ENCODE results near the gene MYO5B. TPM values are rescaled to one million over a fixed set of nuclear protein-coding genes. Genes with fewer than 3 reads are reported as not detected.

The MYO5B gene
- total RNA-seq, 1 donor from 2014 or later: 0.07 TPM

- intact Hi-C loops (cut with micrococcal nuclease): no loop called here
- no peak overlapping the region for H3K27ac Mint-ChIP-seq
- peaks cover 5% of the 10 kb centered on the region for H3K27me3 Mint-ChIP-seq
- no peak for DNase-seq
- no peak overlapping the region for H3K4me3 Mint-ChIP-seq
- no peaks in the 10 kb centered on the region for H3K4me1 Mint-ChIP-seq
- H3K36me3 Mint-ChIP-seq (ENCODE audit: low read depth): no peaks in the 10 kb centered on the region
- no peaks in the 10 kb centered on the region for H3K9me3 Mint-ChIP-seq
Measured at GRCh38 chr18:50152900-50153299, 42.0 kb downstream of the MYO5B start.

DNA sequence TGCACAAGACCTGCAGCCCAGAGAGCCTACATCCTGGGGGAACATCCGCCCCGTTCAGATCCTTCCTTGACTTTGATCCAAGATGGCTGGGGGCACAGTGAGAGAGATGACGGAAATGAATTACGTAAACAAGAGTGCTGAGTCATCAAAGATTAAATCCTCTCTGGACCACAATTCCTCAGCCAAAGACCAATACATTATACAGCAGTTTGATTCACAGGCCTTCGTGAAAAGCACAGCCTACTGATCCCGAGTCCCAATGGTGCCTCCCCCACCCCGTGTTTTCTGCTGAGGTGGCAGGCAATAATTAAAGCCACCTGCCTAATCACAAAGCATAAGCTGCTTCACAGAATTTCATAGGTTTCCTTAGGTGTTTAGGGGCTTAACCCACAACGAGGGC, 43.0 kb downstream of the MYO5B start:
- no peaks in the 10 kb centered on the region for H3K4me1 Mint-ChIP-seq
- DNase-seq: no peak
- no peaks in the 10 kb centered on the region for H3K9me3 Mint-ChIP-seq
- no peak overlapping the region for H3K4me3 Mint-ChIP-seq
- no peaks in the 10 kb centered on the region for H3K36me3 Mint-ChIP-seq (ENCODE audit: low read depth)
- H3K27me3 Mint-ChIP-seq: peaks cover 2% of the 10 kb centered on the region
- H3K27ac Mint-ChIP-seq: no peak overlapping the region
- intact Hi-C loops (cut with micrococcal nuclease): no loop called here

GRCh38 chr18:50144540-50144939, 50.4 kb downstream of the MYO5B start:
- peaks cover 17% of the 10 kb centered on the region for H3K27me3 Mint-ChIP-seq
- intact Hi-C loops (cut with micrococcal nuclease): no loop called here
- H3K4me1 Mint-ChIP-seq: no peaks in the 10 kb centered on the region

DNA sequence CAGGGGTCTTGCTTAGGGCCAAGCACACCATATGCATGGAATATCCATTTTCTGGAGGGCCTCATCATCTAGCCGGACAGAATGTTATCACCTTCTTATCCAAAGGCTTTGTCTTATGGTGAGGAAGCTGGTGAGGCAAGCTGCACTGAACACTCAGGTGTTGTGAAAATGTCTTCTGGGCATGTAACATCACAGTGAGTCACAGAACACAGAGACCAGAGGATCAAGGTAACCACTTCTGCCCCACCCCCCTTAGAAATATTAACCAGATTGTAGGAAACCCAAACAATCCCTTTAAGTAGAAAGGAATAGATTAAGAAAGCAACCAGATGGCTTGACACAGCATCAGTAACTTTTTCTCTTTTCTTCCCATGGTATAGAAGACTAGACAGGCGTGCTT, 51.1 kb downstream of the MYO5B start:
- H3K9me3 Mint-ChIP-seq: no peaks in the 10 kb centered on the region
- intact Hi-C loops (cut with micrococcal nuclease): no loop called here
- no peaks in the 10 kb centered on the region for H3K4me1 Mint-ChIP-seq
- DNase-seq: no peak
- H3K4me3 Mint-ChIP-seq: no peak overlapping the region
- H3K27me3 Mint-ChIP-seq: peaks cover 17% of the 10 kb centered on the region
- no peaks in the 10 kb centered on the region for H3K36me3 Mint-ChIP-seq (ENCODE audit: low read depth)
- H3K27ac Mint-ChIP-seq: no peak overlapping the region

More at GRCh38 chr18:50144540-50144939, 50.4 kb downstream of the MYO5B start:
- Mint-ChIP-seq H3K27ac (no peak overlapping the region), H3K4me3 (no peak overlapping the region), H3K36me3 (ENCODE audit: low read depth) (no peaks in the 10 kb centered on the region), H3K9me3 (no peaks in the 10 kb centered on the region)
- DNase-seq: no peak

- H3K4me3 Mint-ChIP-seq: no peak overlapping the region
Measured at GRCh38 chr18:50143294-50143693, 51.7 kb downstream of the MYO5B start.

GRCh38 chr18:50142441-50143120, 52.4 kb downstream of the MYO5B start:
- no peak for DNase-seq
- H3K27ac Mint-ChIP-seq: no peak overlapping the region
- H3K4me3 Mint-ChIP-seq: no peak overlapping the region
- no peaks in the 10 kb centered on the region for H3K4me1 Mint-ChIP-seq
- intact Hi-C loops (cut with micrococcal nuclease): no loop called here
- H3K36me3 Mint-ChIP-seq (ENCODE audit: low read depth): no peaks in the 10 kb centered on the region
- H3K27me3 Mint-ChIP-seq: peaks cover 19% of the 10 kb centered on the region
- no peaks in the 10 kb centered on the region for H3K9me3 Mint-ChIP-seq

More at GRCh38 chr18:50143294-50143693, 51.7 kb downstream of the MYO5B start:
- Mint-ChIP-seq H3K4me1 (no peaks in the 10 kb centered on the region), H3K27me3 (peaks cover 19% of the 10 kb centered on the region), H3K9me3 (no peaks in the 10 kb centered on the region), H3K36me3 (ENCODE audit: low read depth) (no peaks in the 10 kb centered on the region), H3K27ac (no peak overlapping the region)
- DNase-seq: no peak
- intact Hi-C loops (cut with micrococcal nuclease): no loop called here

- intact Hi-C loops (cut with micrococcal nuclease): no loop called here
- Mint-ChIP-seq H3K27ac (no peak overlapping the region), H3K4me1 (no peaks in the 10 kb centered on the region), H3K36me3 (ENCODE audit: low read depth) (no peaks in the 10 kb centered on the region), H3K9me3 (no peaks in the 10 kb centered on the region), H3K4me3 (no peak overlapping the region), H3K27me3 (peaks cover 19% of the 10 kb centered on the region)
- DNase-seq: no peak
Measured at GRCh38 chr18:50138181-50139064, 56.5 kb downstream of the MYO5B start.

DNA sequence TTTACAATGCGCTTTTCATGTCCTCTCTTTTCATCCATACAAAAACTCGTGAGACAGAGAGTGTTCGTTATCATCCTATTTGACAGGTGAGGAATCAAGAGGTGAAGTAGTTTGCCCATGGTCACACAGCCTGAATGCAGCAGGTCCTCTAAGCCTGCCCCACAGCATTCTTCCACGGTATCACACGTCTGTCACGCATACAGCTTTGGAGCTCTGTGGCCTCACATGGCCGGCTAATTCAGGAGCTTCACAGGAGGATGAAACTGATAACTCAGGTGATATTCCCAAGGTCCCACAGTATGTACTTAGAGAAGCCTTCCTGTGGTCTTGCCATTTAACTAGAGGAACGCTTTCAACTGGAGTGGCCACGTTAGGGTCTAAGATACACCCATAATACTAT, 59.0 kb downstream of the MYO5B start:
- H3K27me3 Mint-ChIP-seq: peaks cover 21% of the 10 kb centered on the region
- intact Hi-C loops (cut with micrococcal nuclease): no loop called here

GRCh38 chr18:50133526-50133925, 61.4 kb downstream of the MYO5B start:
- no peak overlapping the region for H3K4me3 Mint-ChIP-seq
- intact Hi-C loops (cut with micrococcal nuclease): no loop called here

More for the DNA sequence above, 59.0 kb downstream of the MYO5B start:
- Mint-ChIP-seq H3K4me3 (no peak overlapping the region), H3K9me3 (no peaks in the 10 kb centered on the region), H3K4me1 (no peaks in the 10 kb centered on the region), H3K27ac (no peak overlapping the region), H3K36me3 (ENCODE audit: low read depth) (no peaks in the 10 kb centered on the region)
- DNase-seq: no peak

GRCh38 chr18:50131591-50131990, 63.4 kb downstream of the MYO5B start:
- Mint-ChIP-seq H3K4me3 (no peak overlapping the region), H3K27ac (no peak overlapping the region), H3K9me3 (no peaks in the 10 kb centered on the region), H3K4me1 (no peaks in the 10 kb centered on the region), H3K27me3 (peaks cover 17% of the 10 kb centered on the region), H3K36me3 (ENCODE audit: low read depth) (no peaks in the 10 kb centered on the region)
- no peak for DNase-seq
- intact Hi-C loops (cut with micrococcal nuclease): no loop called here

More at GRCh38 chr18:50133526-50133925, 61.4 kb downstream of the MYO5B start:
- Mint-ChIP-seq H3K9me3 (no peaks in the 10 kb centered on the region), H3K27ac (no peak overlapping the region), H3K36me3 (ENCODE audit: low read depth) (no peaks in the 10 kb centered on the region), H3K27me3 (peaks cover 16% of the 10 kb centered on the region), H3K4me1 (no peaks in the 10 kb centered on the region)
- DNase-seq: no peak

GRCh38 chr18:50128506-50129271, 66.3 kb downstream of the MYO5B start:
- Mint-ChIP-seq H3K36me3 (ENCODE audit: low read depth) (no peaks in the 10 kb centered on the region), H3K4me3 (no peak overlapping the region), H3K27me3 (peaks cover 14% of the 10 kb centered on the region)

DNA sequence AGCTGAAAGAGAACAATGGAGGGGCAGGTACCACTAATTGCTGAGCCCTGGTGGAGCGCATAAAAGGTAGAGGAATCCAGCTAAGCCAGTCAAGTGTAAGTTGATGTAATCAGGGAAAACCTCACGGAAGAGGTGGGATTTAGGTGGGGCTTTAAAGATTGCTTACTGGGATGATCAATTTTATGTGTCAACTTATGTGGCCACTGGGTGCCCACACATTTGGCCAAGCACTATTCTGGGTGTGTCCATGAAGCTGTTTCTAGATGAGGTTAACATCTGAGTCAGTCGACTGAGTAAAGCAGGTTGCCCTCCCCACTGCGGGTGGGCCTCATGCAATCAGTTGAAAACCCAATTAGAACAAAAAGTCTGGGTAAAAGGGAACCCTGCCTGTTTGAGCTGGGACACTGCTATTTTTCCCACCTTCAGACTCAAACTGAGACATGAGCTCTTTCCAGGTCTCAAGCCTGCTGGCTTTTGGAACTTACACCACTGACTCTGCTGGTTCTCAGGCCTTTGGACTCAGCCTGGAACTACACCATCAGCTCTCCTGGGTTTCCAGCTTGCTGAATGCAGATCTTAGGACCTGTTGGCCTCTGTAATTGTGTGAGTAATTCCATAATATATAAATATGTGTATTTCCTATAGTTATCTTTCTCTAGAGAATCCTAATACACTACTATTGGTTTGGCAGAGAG, 67.3 kb downstream of the MYO5B start:
- no peak for DNase-seq
- H3K27ac Mint-ChIP-seq: no peak overlapping the region
- no peaks in the 10 kb centered on the region for H3K36me3 Mint-ChIP-seq (ENCODE audit: low read depth)
- peaks cover 14% of the 10 kb centered on the region for H3K27me3 Mint-ChIP-seq
- H3K4me1 Mint-ChIP-seq: no peaks in the 10 kb centered on the region
- no peak overlapping the region for H3K4me3 Mint-ChIP-seq
- intact Hi-C loops (cut with micrococcal nuclease): no loop called here
- no peaks in the 10 kb centered on the region for H3K9me3 Mint-ChIP-seq

More at GRCh38 chr18:50128506-50129271, 66.3 kb downstream of the MYO5B start:
- no peak for DNase-seq
- intact Hi-C loops (cut with micrococcal nuclease): no loop called here
- no peaks in the 10 kb centered on the region for H3K9me3 Mint-ChIP-seq
- no peak overlapping the region for H3K27ac Mint-ChIP-seq
- H3K4me1 Mint-ChIP-seq: no peaks in the 10 kb centered on the region

DNA sequence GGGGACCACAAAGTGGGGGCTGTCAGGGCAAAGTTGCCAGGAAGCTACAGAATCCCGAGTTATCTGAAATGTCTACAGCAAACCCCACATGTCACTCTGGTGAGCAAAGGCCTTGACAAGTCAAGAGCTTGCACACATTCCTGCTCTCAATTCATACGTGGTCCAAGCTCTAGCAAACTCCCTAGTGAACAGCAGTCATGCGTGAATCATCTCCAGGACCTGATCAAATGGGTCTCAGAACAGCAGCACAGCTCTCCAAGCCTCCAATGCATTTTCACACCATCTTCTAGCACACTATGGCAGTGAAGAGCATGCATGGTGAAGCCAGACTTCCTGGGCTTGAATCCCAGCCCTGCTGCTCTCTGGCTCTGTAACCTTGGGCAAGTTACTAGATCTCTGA, 68.5 kb downstream of the MYO5B start:
- no peak overlapping the region for H3K27ac Mint-ChIP-seq
- no peaks in the 10 kb centered on the region for H3K36me3 Mint-ChIP-seq (ENCODE audit: low read depth)
- DNase-seq: no peak
- no peaks in the 10 kb centered on the region for H3K9me3 Mint-ChIP-seq
- no peaks in the 10 kb centered on the region for H3K4me1 Mint-ChIP-seq
- H3K4me3 Mint-ChIP-seq: no peak overlapping the region
- intact Hi-C loops (cut with micrococcal nuclease): no loop called here
- H3K27me3 Mint-ChIP-seq: peaks cover 8% of the 10 kb centered on the region
